GM12873 (cell line): ENCODE results near the gene ATP2C1.

Experiments
- CTCF ChIP-seq: IDR thresholded peaks from 2 replicates; pipeline ENCODE4 v1.5.1; 2012; ENCODE audit warnings: low read depth, mild to moderate bottlenecking, moderate library complexity, low read length, control low read depth; ENCODE audit not compliant: insufficient read depth; ENCODE audit errors: missing control alignments

The ATP2C1 gene

DNA sequence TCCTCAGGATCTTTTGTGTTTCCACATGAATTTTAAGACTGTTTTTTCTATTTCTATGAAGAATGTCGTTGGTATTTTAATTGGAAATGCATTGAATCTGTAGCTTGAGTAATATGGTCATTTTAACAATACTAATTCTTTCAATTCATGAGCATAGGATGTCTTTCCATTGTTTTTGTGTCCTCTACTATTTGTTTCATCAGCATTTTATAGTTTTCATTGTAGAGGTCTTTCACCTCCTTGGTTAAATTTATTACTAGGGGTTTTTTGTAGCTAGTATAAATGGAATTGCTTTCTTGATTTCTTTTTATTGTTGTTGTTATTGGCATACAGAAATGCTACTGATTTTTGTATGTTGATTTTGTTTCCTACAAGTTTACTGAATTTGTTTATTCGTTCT is 17.3 kb upstream of the ATP2C1 start:
- TF ChIP-seq CTCF: no peak

- TF ChIP-seq CTCF: no peak
Measured at GRCh38 chr3:130878464-130878863, 15.4 kb upstream of the ATP2C1 start.

DNA sequence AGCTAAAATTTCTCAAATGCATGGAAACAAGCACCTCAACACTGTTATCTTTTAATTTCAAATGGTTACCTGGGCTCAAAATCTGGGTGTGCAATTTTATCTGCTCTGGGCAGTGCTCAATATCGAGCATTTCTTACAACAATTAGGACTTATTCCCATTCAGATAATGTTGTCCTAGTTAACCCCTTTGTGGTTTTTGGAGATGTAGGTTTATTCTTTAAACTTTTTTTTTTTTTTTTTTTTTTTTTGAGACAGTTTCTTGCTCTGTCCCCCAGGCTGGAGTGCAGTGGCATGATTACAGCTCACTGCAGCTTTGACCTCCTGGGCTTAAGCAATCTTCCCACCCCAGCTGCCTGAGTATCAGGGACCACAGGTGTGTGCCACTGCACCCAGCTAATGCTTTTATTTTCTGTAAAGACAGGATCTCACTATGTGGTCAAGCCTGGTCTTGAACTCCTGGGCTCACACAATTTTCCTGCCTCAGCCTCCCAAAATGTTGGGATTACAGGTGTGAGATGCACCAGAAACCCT is 4.4 kb upstream of the ATP2C1 start:
- no peak for TF ChIP-seq CTCF

DNA sequence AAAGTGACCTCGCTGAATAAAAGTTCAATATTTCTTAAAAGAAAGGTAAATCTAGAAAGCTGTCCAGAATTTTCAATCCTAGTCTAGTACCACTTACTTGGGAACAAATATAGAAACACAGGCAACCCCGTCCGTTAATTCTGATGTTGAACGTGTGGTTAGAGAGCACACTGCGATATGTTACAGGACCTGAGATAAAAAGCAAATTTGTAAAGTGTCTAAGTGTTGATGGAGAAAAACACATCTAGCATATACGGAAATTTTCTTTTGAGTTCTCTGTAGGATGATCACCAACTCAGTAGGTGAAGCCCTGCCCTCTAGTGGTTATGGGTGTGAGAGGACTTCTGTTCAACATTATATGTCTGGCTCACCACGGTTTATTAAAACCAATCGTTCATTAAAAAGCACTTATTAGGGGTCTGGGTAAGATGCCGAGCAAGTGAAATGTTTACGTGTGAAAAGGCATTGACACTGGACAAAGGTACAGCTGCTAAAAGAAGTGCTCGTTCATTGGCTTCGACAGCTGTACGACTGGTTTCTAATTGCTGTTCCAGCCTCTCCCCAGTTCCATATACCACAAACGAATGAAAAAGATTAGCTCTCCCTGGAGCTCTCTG is 1.0 kb upstream of the ATP2C1 start:
- peak; percentile 73 for TF ChIP-seq CTCF

GRCh38 chr3:130894130-130894985 is 474 bp downstream of the ATP2C1 start:
- TF ChIP-seq CTCF: no peak

GRCh38 chr3:130894986-130895280 is 1.0 kb downstream of the ATP2C1 start:
- no peak for TF ChIP-seq CTCF

DNA sequence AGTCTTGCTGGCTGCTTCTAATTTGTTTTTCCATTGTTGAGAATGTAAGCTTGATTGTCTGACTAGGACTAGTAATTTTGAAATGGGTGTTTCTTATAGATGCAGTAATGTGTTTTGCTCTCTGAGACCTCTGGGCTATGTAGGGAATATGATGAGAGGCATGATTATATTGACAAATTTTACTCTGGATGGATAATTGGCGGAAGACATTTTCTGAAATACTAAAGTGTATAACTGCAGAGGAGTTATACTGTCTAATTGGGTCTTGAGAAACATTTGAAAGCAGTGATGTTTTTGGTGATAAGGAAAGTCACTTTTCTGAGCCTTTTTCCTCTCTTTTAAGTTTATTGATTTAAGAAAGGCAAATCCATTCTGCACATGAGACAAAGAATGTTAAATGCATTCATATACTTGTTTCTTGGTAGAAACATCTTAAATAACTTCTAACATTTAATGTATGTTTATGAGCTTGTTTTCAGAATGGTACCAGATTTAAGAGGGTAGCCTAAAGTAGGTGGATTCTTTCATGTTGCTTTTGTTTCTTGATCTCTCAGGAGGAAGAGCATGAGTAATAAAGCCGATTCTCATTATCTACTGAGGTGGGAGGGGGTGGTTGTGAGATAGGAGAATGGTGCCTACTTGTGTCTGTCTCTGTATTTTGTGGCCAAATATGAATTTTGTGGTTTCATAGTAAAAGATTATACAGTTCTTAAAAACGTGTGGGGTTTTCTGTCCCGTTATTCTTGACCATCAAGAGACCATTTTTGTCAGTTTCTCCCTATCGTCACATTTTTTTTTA is 2.0 kb downstream of the ATP2C1 start:
- no peak for TF ChIP-seq CTCF
